ENCODE data around the gene HFE. TPM values are rescaled to one million over a fixed set of nuclear protein-coding genes. Genes with fewer than 3 reads are reported as not detected.

The HFE gene
- total RNA-seq, 1 experiment from 2014 or later: 2.8 TPM

DNA sequence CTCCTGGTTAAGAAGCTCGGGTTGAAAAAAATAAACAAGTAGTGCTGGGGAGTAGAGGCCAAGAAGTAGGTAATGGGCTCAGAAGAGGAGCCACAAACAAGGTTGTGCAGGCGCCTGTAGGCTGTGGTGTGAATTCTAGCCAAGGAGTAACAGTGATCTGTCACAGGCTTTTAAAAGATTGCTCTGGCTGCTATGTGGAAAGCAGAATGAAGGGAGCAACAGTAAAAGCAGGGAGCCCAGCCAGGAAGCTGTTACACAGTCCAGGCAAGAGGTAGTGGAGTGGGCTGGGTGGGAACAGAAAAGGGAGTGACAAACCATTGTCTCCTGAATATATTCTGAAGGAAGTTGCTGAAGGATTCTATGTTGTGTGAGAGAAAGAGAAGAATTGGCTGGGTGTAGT is 2.0 kb downstream of the HFE start:
- peaks cover 10% of the 10 kb centered on the region for H3K4me1 Mint-ChIP-seq (ENCODE audit: insufficient read depth, unreplicated experiment)
- H3K27me3 Mint-ChIP-seq (ENCODE audit: insufficient read depth, unreplicated experiment): no peaks in the 10 kb centered on the region
- DNase-seq (ENCODE audit: unreplicated experiment): no peak
- peak overlapping the region; percentile 70 for H3K27ac Mint-ChIP-seq (ENCODE audit: low read depth, unreplicated experiment)
- intact Hi-C loops (cut with micrococcal nuclease): no loop called here
- no peaks in the 10 kb centered on the region for H3K9me3 Mint-ChIP-seq (ENCODE audit: unreplicated experiment)
- peaks cover 7% of the 10 kb centered on the region for H3K36me3 Mint-ChIP-seq (ENCODE audit: insufficient read depth, unreplicated experiment)
- H3K4me3 Mint-ChIP-seq (ENCODE audit: unreplicated experiment): no peak overlapping the region
- no TSS peak for BruUV-seq (replicated peaks)
- ChIA-PET CTCF (interaction anchor here (0.7 to 6.2 kb wide), 3 partner anchors 9 to 36 kb away, joined by 3 to 81 read pairs (median 79); no protein-coding TSS in a partner anchor), POLR2A (interaction anchor here (1.4 to 4.9 kb wide), 6 partner anchors 14 to 69 kb away, joined by 5 to 59 read pairs (median 11); a partner anchor contains a TSS)
- TF ChIP-seq, protein P1, sequence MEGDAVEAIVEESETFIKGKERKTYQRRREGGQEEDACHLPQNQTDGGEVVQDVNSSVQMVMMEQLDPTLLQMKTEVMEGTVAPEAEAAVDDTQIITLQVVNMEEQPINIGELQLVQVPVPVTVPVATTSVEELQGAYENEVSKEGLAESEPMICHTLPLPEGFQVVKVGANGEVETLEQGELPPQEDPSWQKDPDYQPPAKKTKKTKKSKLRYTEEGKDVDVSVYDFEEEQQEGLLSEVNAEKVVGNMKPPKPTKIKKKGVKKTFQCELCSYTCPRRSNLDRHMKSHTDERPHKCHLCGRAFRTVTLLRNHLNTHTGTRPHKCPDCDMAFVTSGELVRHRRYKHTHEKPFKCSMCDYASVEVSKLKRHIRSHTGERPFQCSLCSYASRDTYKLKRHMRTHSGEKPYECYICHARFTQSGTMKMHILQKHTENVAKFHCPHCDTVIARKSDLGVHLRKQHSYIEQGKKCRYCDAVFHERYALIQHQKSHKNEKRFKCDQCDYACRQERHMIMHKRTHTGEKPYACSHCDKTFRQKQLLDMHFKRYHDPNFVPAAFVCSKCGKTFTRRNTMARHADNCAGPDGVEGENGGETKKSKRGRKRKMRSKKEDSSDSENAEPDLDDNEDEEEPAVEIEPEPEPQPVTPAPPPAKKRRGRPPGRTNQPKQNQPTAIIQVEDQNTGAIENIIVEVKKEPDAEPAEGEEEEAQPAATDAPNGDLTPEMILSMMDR (IDR thresholded peaks at IDR 0.05; ENCODE audit: unreplicated experiment): no peak

DNA sequence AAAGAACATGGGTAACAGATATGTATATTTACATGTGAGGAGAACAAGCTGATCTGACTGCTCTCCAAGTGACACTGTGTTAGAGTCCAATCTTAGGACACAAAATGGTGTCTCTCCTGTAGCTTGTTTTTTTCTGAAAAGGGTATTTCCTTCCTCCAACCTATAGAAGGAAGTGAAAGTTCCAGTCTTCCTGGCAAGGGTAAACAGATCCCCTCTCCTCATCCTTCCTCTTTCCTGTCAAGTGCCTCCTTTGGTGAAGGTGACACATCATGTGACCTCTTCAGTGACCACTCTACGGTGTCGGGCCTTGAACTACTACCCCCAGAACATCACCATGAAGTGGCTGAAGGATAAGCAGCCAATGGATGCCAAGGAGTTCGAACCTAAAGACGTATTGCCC is 5.2 kb downstream of the HFE start:
- H3K4me1 Mint-ChIP-seq (ENCODE audit: insufficient read depth, unreplicated experiment): peaks cover 10% of the 10 kb centered on the region
- intact Hi-C loops (cut with micrococcal nuclease): no loop called here
- TF ChIP-seq, protein P1 (IDR thresholded peaks at IDR 0.05; ENCODE audit: unreplicated experiment): no peak
- no peaks in the 10 kb centered on the region for H3K9me3 Mint-ChIP-seq (ENCODE audit: unreplicated experiment)
- H3K27ac Mint-ChIP-seq (ENCODE audit: low read depth, unreplicated experiment): no peak overlapping the region
- peaks cover 7% of the 10 kb centered on the region for H3K36me3 Mint-ChIP-seq (ENCODE audit: insufficient read depth, unreplicated experiment)
- ChIA-PET POLR2A (interaction anchor here (0.6 to 14.5 kb wide), 3 partner anchors 12 to 104 kb away, joined by 3 to 235 read pairs (median 3); a partner anchor contains a TSS), CTCF (interaction anchor here (0.9 to 13.5 kb wide), 3 partner anchors 27 to 233 kb away, joined by 3 to 425 read pairs (median 5); no protein-coding TSS in a partner anchor)
- no peaks in the 10 kb centered on the region for H3K27me3 Mint-ChIP-seq (ENCODE audit: insufficient read depth, unreplicated experiment)
- DNase-seq (ENCODE audit: unreplicated experiment): no peak
- BruUV-seq (replicated peaks): no TSS peak
- no peak overlapping the region for H3K4me3 Mint-ChIP-seq (ENCODE audit: unreplicated experiment)

DNA sequence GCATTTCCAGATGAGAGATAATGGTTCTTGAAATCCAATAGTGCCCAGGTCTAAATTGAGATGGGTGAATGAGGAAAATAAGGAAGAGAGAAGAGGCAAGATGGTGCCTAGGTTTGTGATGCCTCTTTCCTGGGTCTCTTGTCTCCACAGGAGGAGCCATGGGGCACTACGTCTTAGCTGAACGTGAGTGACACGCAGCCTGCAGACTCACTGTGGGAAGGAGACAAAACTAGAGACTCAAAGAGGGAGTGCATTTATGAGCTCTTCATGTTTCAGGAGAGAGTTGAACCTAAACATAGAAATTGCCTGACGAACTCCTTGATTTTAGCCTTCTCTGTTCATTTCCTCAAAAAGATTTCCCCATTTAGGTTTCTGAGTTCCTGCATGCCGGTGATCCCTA is 6.8 kb downstream of the HFE start:
- no peak for DNase-seq (ENCODE audit: unreplicated experiment)
- Mint-ChIP-seq H3K27ac (ENCODE audit: low read depth, unreplicated experiment) (no peak overlapping the region), H3K27me3 (ENCODE audit: insufficient read depth, unreplicated experiment) (no peaks in the 10 kb centered on the region), H3K36me3 (ENCODE audit: insufficient read depth, unreplicated experiment) (peaks cover 7% of the 10 kb centered on the region), H3K4me1 (ENCODE audit: insufficient read depth, unreplicated experiment) (peaks cover 4% of the 10 kb centered on the region), H3K9me3 (ENCODE audit: unreplicated experiment) (no peaks in the 10 kb centered on the region), H3K4me3 (ENCODE audit: unreplicated experiment) (no peak overlapping the region)
- BruUV-seq (replicated peaks): no TSS peak
- intact Hi-C loops (cut with micrococcal nuclease): no loop called here
- TF ChIP-seq, protein P1 (IDR thresholded peaks at IDR 0.05; ENCODE audit: unreplicated experiment): no peak
- CTCF ChIA-PET: interaction anchor here (0.8 to 13.5 kb wide), 4 partner anchors 9 to 68 kb away, joined by 3 to 425 read pairs (median 6); no protein-coding TSS in a partner anchor
- POLR2A ChIA-PET: interaction anchor here (1.3 to 14.5 kb wide), 3 partner anchors 9 to 35 kb away, joined by 3 to 235 read pairs (median 6); a partner anchor contains a TSS

DNA sequence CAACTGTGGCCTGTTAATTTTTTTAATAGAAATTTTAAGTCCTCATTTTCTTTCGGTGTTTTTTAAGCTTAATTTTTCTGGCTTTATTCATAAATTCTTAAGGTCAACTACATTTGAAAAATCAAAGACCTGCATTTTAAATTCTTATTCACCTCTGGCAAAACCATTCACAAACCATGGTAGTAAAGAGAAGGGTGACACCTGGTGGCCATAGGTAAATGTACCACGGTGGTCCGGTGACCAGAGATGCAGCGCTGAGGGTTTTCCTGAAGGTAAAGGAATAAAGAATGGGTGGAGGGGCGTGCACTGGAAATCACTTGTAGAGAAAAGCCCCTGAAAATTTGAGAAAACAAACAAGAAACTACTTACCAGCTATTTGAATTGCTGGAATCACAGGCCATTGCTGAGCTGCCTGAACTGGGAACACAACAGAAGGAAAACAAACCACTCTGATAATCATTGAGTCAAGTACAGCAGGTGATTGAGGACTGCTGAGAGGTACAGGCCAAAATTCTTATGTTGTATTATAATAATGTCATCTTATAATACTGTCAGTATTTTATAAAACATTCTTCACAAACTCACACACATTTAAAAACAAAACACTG is 10.1 kb downstream of the HFE start:
- Mint-ChIP-seq H3K9me3 (ENCODE audit: unreplicated experiment) (no peaks in the 10 kb centered on the region), H3K4me3 (ENCODE audit: unreplicated experiment) (no peak overlapping the region), H3K27me3 (ENCODE audit: insufficient read depth, unreplicated experiment) (no peaks in the 10 kb centered on the region), H3K4me1 (ENCODE audit: insufficient read depth, unreplicated experiment) (no peaks in the 10 kb centered on the region), H3K36me3 (ENCODE audit: insufficient read depth, unreplicated experiment) (no peaks in the 10 kb centered on the region), H3K27ac (ENCODE audit: low read depth, unreplicated experiment) (no peak overlapping the region)
- DNase-seq (ENCODE audit: unreplicated experiment): peak; percentile 74
- no TSS peak for BruUV-seq (replicated peaks)
- CTCF ChIA-PET: interaction anchor here (0.6 to 13.5 kb wide), 22 partner anchors 9 to 1675 kb away, joined by 3 to 425 read pairs (median 4); partner anchors contain the start of gene HFE
- intact Hi-C loops (cut with micrococcal nuclease): loop anchor here (1.0 kb wide), 1 partner anchor 31 kb away; no protein-coding TSS in a partner anchor
- POLR2A ChIA-PET: interaction anchor here (0.5 to 14.5 kb wide), 16 partner anchors 10 to 119 kb away, joined by 3 to 235 read pairs (median 4); partner anchors contain the start of gene HFE
- TF ChIP-seq, protein P1 (IDR thresholded peaks at IDR 0.05; ENCODE audit: unreplicated experiment): peak; percentile 75

All from MCF 10A (cell line).